GM18502 (cell line): Measurements from ENCODE around the gene TBPL2.
"Not testable (repeated sequence)": the region's sequence is repeated elsewhere in the genome, so short reads cannot be mapped to it uniquely, and the experiment has no call there.

Experiments
- ATAC-seq: cut with Tn5 transposase; IDR thresholded peaks from one replicate; pipeline ENCODE4 v1.9.1; 2021; ENCODE audit warnings: mild to moderate bottlenecking; ENCODE audit not compliant: unreplicated experiment, poor library complexity

The TBPL2 gene

GRCh38 chr14:55446127-55446736, 5.8 kb upstream of the TBPL2 start:
- ATAC-seq, result no peak

DNA sequence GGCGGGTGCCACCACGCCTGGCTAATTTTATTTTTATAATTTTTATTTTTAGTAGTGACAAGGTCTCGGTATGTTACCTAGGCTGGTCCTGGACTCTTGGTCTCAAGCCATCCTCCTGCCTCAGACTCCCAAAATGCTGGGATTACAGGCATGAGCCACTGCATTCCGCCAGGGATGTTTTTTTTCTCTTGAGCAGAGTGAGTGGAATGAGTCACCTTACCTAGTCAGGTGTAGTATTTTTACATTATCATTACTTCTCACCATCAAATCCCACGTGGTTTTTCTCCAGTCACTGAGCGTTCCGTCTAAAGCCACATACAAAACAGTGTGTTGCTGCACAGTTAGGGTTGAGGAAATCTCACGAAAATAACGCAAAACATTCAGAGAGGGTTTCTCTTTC, 870 bp upstream of the TBPL2 start:
- ATAC-seq, result no peak

DNA sequence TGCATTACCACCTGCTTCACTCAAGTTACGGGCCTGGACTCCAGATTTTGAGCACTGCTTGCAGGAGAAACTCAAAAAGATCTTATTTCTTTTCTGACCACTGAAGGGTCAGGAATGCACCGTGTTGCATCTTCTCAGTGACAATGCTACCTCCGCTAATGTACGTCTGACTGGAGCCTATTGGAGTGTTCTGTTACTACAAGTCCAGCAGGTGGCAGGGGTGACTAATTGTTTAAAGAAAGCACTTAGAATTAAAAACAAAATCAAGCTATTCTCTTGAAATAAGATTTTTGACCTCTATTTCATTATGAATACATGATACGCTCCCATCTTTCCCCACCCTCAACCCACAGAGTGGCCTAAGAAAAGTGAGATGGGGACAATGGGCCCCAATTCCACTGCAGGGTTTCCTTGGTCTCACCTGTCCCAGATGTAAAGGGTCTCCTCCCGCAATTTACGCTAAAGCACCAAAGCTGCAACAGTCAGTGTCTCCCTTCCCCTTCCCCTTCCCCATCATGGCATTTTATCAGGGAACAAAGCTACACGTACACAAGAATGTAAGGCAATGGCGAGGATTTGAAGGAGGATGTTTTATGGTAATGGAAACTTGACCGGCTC, 2.2 kb downstream of the TBPL2 start:
- peak; percentile 43 for ATAC-seq

DNA sequence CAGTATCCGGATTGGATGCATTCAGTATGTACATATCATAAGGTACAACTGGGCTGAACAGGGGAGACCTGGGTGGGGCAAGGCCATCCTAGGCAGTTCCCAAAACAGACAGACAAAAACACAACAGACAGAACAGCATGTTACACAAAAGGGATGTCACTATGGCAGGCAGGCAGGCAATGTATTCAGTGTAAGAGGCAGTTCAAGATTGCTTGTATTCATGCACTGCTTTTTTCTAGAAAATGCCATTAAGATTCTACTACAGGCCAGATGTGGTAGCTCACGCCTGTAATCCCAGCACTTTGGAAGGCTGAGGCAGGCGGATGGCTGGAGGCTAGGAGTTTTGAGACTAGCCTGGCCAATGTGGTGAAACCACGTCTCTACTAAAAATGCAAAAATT, 3.5 kb downstream of the TBPL2 start:
- no peak for ATAC-seq

DNA sequence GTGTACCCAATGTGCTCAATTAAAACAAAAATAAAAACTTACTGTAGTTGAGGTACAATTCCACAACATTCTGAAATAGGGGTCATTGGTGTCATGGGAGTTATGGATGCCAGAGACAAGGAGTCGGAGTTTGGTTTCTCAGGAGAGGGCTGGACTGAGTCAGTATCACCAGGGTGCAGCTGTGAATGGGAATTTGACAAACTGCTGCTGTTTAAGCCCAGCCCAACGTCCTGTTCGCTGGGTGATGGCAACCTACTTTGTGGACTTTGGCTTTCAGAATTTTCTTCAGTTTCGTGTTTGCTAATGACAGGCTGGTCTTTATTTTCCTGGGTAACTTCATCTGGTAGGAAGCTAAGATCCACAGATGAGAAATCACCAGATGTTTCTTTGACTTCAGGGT, 3.9 kb downstream of the TBPL2 start:
- no peak for ATAC-seq

GRCh38 chr14:55434805-55435174, 5.6 kb downstream of the TBPL2 start:
- ATAC-seq, result no peak

GRCh38 chr14:55433880-55434804, 6.3 kb downstream of the TBPL2 start:
- ATAC-seq, result no peak

GRCh38 chr14:55432628-55433027, 7.8 kb downstream of the TBPL2 start:
- ATAC-seq, result no peak

- peak; percentile 75 for ATAC-seq
These were observed 10.3 kb downstream of the TBPL2 start for GRCh38 chr14:55430024-55430690.

GRCh38 chr14:55427439-55427838, 13.0 kb downstream of the TBPL2 start:
- ATAC-seq, result no peak

- no peak for ATAC-seq
These were observed 13.5 kb downstream of the TBPL2 start for GRCh38 chr14:55426891-55427290.

DNA sequence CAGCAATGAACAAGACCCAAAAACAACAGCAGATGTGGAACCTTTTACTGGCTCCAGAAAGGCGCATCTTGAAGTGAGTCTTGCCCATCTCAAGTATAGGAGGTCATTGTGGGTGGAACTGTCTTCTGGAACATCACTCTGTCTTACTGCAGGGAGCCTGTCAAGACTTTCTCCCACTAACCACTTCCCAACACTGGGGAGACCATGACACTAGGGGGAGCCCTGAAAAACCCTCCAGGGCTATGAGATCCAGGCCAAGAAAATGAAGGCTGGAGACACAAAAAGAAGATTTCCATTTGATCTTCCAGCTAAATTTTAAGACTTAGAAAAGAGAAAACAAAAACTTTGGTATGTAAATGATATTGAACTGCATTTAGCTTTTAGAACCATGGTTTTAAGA, 15.3 kb downstream of the TBPL2 start:
- no peak for ATAC-seq

DNA sequence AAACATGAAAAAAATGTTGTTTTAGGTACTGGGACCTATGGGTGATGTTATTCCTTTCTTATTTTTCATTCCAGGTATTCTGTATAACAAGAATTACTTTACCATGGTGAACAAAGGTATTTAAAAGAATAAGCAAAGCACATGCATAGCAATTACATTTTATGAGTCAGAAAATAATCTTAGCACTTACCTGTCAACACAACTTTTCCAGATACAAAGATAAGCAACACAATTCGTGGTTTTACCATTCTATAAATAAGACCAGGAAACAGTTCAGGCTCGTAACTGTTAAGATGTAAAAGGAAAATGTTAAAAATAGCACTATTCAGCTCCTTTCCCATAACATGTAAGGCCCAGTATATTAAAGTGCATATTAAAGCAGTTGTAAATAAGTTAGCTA, 16.4 kb downstream of the TBPL2 start:
- no peak for ATAC-seq

DNA sequence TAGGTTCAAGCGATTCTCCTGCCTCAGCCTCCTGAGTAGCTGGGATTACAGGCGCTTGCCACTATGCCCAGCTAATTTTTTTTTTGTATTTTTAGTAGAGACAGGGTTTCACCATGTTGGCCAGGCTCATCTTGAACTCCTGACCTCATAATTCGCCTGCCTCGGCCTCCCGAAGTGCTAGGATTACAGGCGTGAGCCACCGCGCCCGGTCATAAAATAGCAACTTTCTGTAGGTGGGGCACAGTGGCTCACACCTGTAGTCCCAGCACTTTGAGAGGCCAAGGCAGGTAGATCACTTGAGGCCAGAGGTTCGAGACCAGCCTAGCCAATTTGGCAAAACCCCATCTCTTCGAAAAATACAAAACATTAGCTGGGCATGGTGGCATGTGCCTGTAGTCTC, 18.1 kb downstream of the TBPL2 start:
- ATAC-seq, result not testable (repeated sequence)

DNA sequence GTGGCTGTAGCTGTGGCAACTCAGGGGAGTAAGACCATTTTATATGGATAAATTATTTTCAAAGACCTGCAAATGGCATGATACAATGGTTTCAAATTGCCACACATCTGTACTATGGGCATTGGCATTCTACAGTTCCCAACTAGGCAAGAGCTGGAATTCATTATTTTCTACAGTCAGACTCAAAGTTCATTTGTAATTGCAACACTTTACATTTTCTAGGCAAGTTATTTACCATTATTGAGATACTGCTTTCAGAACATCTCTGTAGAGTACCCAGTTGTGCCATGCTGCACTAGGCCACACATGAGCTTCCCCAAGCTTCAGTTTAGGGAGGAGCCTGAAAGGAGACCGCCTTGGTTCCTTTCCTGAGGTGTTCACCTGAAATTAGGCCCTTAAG, 20.8 kb downstream of the TBPL2 start:
- no peak for ATAC-seq

- ATAC-seq, result no peak
These were observed 22.0 kb downstream of the TBPL2 start for GRCh38 chr14:55418411-55418810.

GRCh38 chr14:55417955-55418354, 22.5 kb downstream of the TBPL2 start:
- no peak for ATAC-seq

DNA sequence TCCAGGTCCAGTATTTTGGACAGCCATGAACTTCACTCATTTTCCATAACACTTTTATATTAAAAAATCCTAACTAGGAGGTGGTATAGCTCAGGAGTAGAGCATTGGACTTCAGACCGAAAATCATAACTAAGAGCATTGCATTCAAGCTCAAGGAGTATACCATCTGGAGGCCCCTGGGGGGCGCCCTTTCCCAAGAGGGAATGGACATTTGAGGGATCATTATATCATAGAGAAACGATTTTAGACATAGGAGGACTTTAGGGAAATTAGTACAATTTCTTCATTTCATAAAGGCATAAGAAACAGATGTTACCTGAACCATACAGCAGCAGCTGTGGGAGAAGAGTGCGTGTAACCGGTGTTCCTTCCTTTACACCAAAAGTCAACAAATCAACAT, 23.6 kb downstream of the TBPL2 start:
- ATAC-seq, result no peak

- ATAC-seq, result no peak
These were observed 25.9 kb downstream of the TBPL2 start for GRCh38 chr14:55414551-55414950.

DNA sequence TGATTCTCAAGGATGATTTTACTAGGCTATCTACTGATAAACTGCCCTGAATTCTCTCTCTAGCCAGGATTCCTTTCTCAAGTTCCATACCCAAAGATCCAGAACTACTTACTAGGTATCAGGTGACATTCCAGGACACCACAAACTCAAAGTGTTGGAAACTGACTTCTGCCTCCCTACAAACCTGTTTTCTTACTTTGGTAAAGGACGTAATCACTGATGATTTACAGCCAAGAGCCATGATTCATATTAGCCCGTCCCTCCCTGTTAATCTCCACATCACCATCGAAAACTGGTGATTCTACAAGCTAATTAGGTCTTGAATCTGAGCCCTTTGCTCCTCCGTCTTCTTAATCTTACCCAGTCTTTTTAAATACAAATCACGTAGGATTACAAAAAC, 27.7 kb downstream of the TBPL2 start:
- ATAC-seq, result no peak
